Karpas-422 (cell line): Measurements from ENCODE around the gene CPT2. TPM values are rescaled to one million over a fixed set of nuclear protein-coding genes. Genes with fewer than 3 reads are reported as not detected.
"Not testable (repeated sequence)": the region's sequence is repeated elsewhere in the genome, so short reads cannot be mapped to it uniquely, and the experiment has no call there.

Experiments used
- DNase-seq: peaks from one replicate; pipeline ENCODE4 v3.0.0-alpha.2; 2015
- H2AFZ ChIP-seq: fragments of 200-600 bp; sonication (generic); 2 replicates; pipeline ENCODE4 v1.6.1; 2014; ENCODE audit warnings: antibody characterized with exemption, low read length, mixed read lengths
- H3K27ac ChIP-seq: fragments of 200-600 bp; sonication (generic); 2 replicates; pipeline ENCODE4 v1.5.1; 2014; ENCODE audit warnings: mild to moderate bottlenecking, low read length, moderate library complexity
- H3K27me3 ChIP-seq: fragments of 200-600 bp; sonication (generic); 2 replicates; pipeline ENCODE4 v1.6.1; 2014; ENCODE audit warnings: low read length, mixed read lengths
- H3K36me3 ChIP-seq: fragments of 200-600 bp; sonication (generic); 2 replicates; pipeline ENCODE4 v1.6.1; 2014; ENCODE audit warnings: low read length, mixed read lengths; ENCODE audit not compliant: insufficient read depth
- H3K4me1 ChIP-seq: fragments of 200-600 bp; sonication (generic); 2 replicates; pipeline ENCODE4 v1.6.1; 2014; ENCODE audit warnings: mild to moderate bottlenecking, low read length, mixed read lengths
- H3K4me2 ChIP-seq: fragments of 200-600 bp; sonication (generic); 2 replicates; pipeline ENCODE4 v1.6.1; 2014; ENCODE audit warnings: low read length, low read depth, mild to moderate bottlenecking; ENCODE audit not compliant: poor library complexity, severe bottlenecking
- H3K4me3 ChIP-seq: fragments of 200-600 bp; sonication (generic); 2 replicates; pipeline ENCODE4 v1.5.1; 2014; ENCODE audit warnings: mild to moderate bottlenecking, antibody characterized with exemption, low read length, mixed read lengths
- H3K79me2 ChIP-seq: fragments of 200-600 bp; sonication (generic); 2 replicates; pipeline ENCODE4 v1.6.1; 2014; ENCODE audit warnings: mild to moderate bottlenecking, low read length, mixed read lengths
- H3K9ac ChIP-seq: fragments of 200-600 bp; sonication (generic); 2 replicates; pipeline ENCODE4 v1.6.0; 2014; ENCODE audit warnings: low read length
- H3K9me2 ChIP-seq: fragments of 200-600 bp; sonication (generic), shearing (Covaris generic); replicated peaks from 2 replicates; pipeline ENCODE4 v1.6.0; 2014; ENCODE audit warnings: mild to moderate bottlenecking, low read length, moderate library complexity; ENCODE audit not compliant: insufficient read depth
- H3K9me3 ChIP-seq: fragments of 300-700, 200-600 bp; sonication (generic); 2 replicates; pipeline ENCODE4 v1.6.1; 2014; ENCODE audit warnings: low read length, mixed read lengths
- H4K20me1 ChIP-seq: fragments of 200-600 bp; sonication (generic); 2 replicates; pipeline ENCODE4 v1.6.1; 2014; ENCODE audit warnings: mild to moderate bottlenecking, antibody characterized with exemption, low read length, low read depth; ENCODE audit not compliant: insufficient read depth
- total RNA-seq: library from RNA; depleted of rRNA; stranded (reverse); fragments of >200 nt; shearing (Covaris generic); gene quantifications from 2 replicates; pipeline ENCODE4 v1.2.3, GENCODE V29; 2014; ENCODE audit warnings: low replicate concordance

CPT2 gene
- total RNA-seq, 1 experiment from 2014 or later = 37.3 TPM

GRCh38 chr1:53198241-53198651, 1.6 kb downstream of the CPT2 start:
- no peaks in the 10 kb centered on the region for H3K9me3 ChIP-seq
- no peaks in the 10 kb centered on the region for H3K9me2 ChIP-seq
- peak overlapping the region; percentile 95 for H3K4me3 ChIP-seq
- H3K4me1 ChIP-seq = peaks cover 29% of the 10 kb centered on the region
- H3K27ac ChIP-seq = peak overlapping the region; percentile 67; the same call in 1 of the 2 replicates
- no peak for DNase-seq
- H4K20me1 ChIP-seq = no peaks in the 10 kb centered on the region; the same call in 1 of the 2 replicates
- peak overlapping the region; percentile 98 for H3K9ac ChIP-seq
- H2AFZ ChIP-seq = no peak overlapping the region
- no peaks in the 10 kb centered on the region for H3K27me3 ChIP-seq
- peaks cover 34% of the 10 kb centered on the region for H3K79me2 ChIP-seq
- peaks cover 25% of the 10 kb centered on the region for H3K36me3 ChIP-seq
- peak overlapping the region; percentile 97 for H3K4me2 ChIP-seq

GRCh38 chr1:53203466-53203865, 6.8 kb downstream of the CPT2 start:
- Histone ChIP-seq H3K79me2 (peaks cover 34% of the 10 kb centered on the region), H3K4me2 (no peak overlapping the region), H3K36me3 (peaks cover 74% of the 10 kb centered on the region), H3K4me3 (no peak overlapping the region), H3K27ac (no peak overlapping the region), H3K9me2 (no peaks in the 10 kb centered on the region), H3K9ac (no peak overlapping the region), H4K20me1 (no peaks in the 10 kb centered on the region), H3K4me1 (peaks cover 12% of the 10 kb centered on the region), H3K27me3 (no peaks in the 10 kb centered on the region), H3K9me3 (peaks cover 7% of the 10 kb centered on the region), H2AFZ (no peak overlapping the region)
- no peak for DNase-seq

GRCh38 chr1:53205496-53205895, 8.9 kb downstream of the CPT2 start:
- not testable (repeated sequence) for H3K4me3 ChIP-seq, H3K4me2 ChIP-seq, H3K9me2 ChIP-seq, H3K9ac ChIP-seq, H3K4me1 ChIP-seq, H3K27ac ChIP-seq, H4K20me1 ChIP-seq, DNase-seq, H2AFZ ChIP-seq, H3K27me3 ChIP-seq, H3K9me3 ChIP-seq
- Histone ChIP-seq H3K79me2 (peaks cover 21% of the 10 kb centered on the region), H3K36me3 (peaks cover 90% of the 10 kb centered on the region)

- DNase-seq = peak; percentile 70
- H4K20me1 ChIP-seq, H3K9me2 ChIP-seq, H3K27ac ChIP-seq, H3K27me3 ChIP-seq, H3K4me2 ChIP-seq, H2AFZ ChIP-seq, H3K4me3 ChIP-seq, H3K9ac ChIP-seq, H3K9me3 ChIP-seq, H3K4me1 ChIP-seq: not testable (repeated sequence)
- Histone ChIP-seq H3K79me2 (peaks cover 18% of the 10 kb centered on the region), H3K36me3 (peaks cover 87% of the 10 kb centered on the region)
These were observed 9.6 kb downstream of the CPT2 start for GRCh38 chr1:53206083-53206685.

- Histone ChIP-seq H4K20me1 (no peaks in the 10 kb centered on the region), H3K27ac (no peak overlapping the region), H3K79me2 (peaks cover 18% of the 10 kb centered on the region), H3K27me3 (no peaks in the 10 kb centered on the region), H3K9me2 (no peaks in the 10 kb centered on the region), H3K4me1 (no peaks in the 10 kb centered on the region), H3K4me2 (no peak overlapping the region), H2AFZ (no peak overlapping the region), H3K9me3 (peaks cover 7% of the 10 kb centered on the region), H3K9ac (no peak overlapping the region), H3K4me3 (no peak overlapping the region), H3K36me3 (peaks cover 80% of the 10 kb centered on the region)
- no peak for DNase-seq
These were observed 10.2 kb downstream of the CPT2 start for GRCh38 chr1:53206735-53207379.

- H3K9me3 ChIP-seq = peaks cover 7% of the 10 kb centered on the region
- no peaks in the 10 kb centered on the region for H3K27me3 ChIP-seq
- no peak for DNase-seq
- H3K9me2 ChIP-seq = no peaks in the 10 kb centered on the region
- H3K36me3 ChIP-seq = peaks cover 72% of the 10 kb centered on the region
- H3K4me2 ChIP-seq = no peak overlapping the region
- H3K4me3 ChIP-seq = no peak overlapping the region
- peaks cover 18% of the 10 kb centered on the region for H3K79me2 ChIP-seq
- H4K20me1 ChIP-seq = no peaks in the 10 kb centered on the region
- no peak overlapping the region for H3K9ac ChIP-seq
- no peaks in the 10 kb centered on the region for H3K4me1 ChIP-seq
- no peak overlapping the region for H2AFZ ChIP-seq
- H3K27ac ChIP-seq = no peak overlapping the region
These were observed 11.1 kb downstream of the CPT2 start for GRCh38 chr1:53207726-53208125.

- H4K20me1 ChIP-seq = no peaks in the 10 kb centered on the region
- H3K79me2 ChIP-seq = peaks cover 11% of the 10 kb centered on the region
- H3K4me2 ChIP-seq = no peak overlapping the region
- peaks cover 7% of the 10 kb centered on the region for H3K9me3 ChIP-seq
- H3K36me3 ChIP-seq = peaks cover 58% of the 10 kb centered on the region
- H3K4me3 ChIP-seq = no peak overlapping the region
- no peaks in the 10 kb centered on the region for H3K9me2 ChIP-seq
- H3K27me3 ChIP-seq = no peaks in the 10 kb centered on the region
- no peak overlapping the region for H2AFZ ChIP-seq
- no peak overlapping the region for H3K27ac ChIP-seq
- H3K9ac ChIP-seq = no peak overlapping the region
- no peak for DNase-seq
- H3K4me1 ChIP-seq = no peaks in the 10 kb centered on the region
These were observed 13.7 kb downstream of the CPT2 start for GRCh38 chr1:53210352-53210751.

GRCh38 chr1:53210954-53211353, 14.3 kb downstream of the CPT2 start:
- H3K4me2 ChIP-seq = no peak overlapping the region
- no peak overlapping the region for H3K27ac ChIP-seq
- no peak for DNase-seq
- peaks cover 7% of the 10 kb centered on the region for H3K9me3 ChIP-seq
- no peaks in the 10 kb centered on the region for H3K9me2 ChIP-seq
- H3K9ac ChIP-seq = no peak overlapping the region
- no peaks in the 10 kb centered on the region for H3K4me1 ChIP-seq
- H4K20me1 ChIP-seq = no peaks in the 10 kb centered on the region
- peaks cover 53% of the 10 kb centered on the region for H3K36me3 ChIP-seq
- H3K4me3 ChIP-seq = no peak overlapping the region
- H3K27me3 ChIP-seq = no peaks in the 10 kb centered on the region
- H2AFZ ChIP-seq = no peak overlapping the region
- peaks cover 8% of the 10 kb centered on the region for H3K79me2 ChIP-seq
